GM18951 (cell line): ENCODE data around the gene DNAI2.

Source experiments
- POLR2A ChIP-seq: IDR thresholded peaks from 4 replicates; pipeline ENCODE4 v1.6.1; 2011; ENCODE audit warnings: mild to moderate bottlenecking; ENCODE audit not compliant: insufficient read length, insufficient read depth; ENCODE audit errors: extremely low read depth
- in situ Hi-C: fragments of 300-500 bp; cut with MboI; formaldehyde crosslinking; loops from one replicate; pipeline ENCODE4 v1.12.0; 2022; ENCODE audit warnings: low sequenced_read_pairs, mixed read lengths, inconsistent platforms; ENCODE audit not compliant: unreplicated experiment

Gene DNAI2

GRCh38 chr17:74325743-74326379, 51.8 kb downstream of the DNAI2 start, which contains the start of gene KIF19:
Gene KIF19 (plus strand): TSS chr17:74326226. CDS start chr17:74326350, 124 bp downstream.
- in situ Hi-C loops, result no loop called here
- TF ChIP-seq POLR2A, result no peak

GRCh38 chr17:74326506-74326905, 52.5 kb downstream of the DNAI2 start:
- in situ Hi-C loops, result no loop called here
- TF ChIP-seq POLR2A, result no peak

- in situ Hi-C loops, result no loop called here
Measured at GRCh38 chr17:74328487-74328886, 54.5 kb downstream of the DNAI2 start.

GRCh38 chr17:74329378-74329777, 55.3 kb downstream of the DNAI2 start:
- TF ChIP-seq POLR2A, result no peak
- in situ Hi-C loops, result no loop called here

More at GRCh38 chr17:74328487-74328886, 54.5 kb downstream of the DNAI2 start:
- TF ChIP-seq POLR2A, result no peak

GRCh38 chr17:74330446-74330845, 56.4 kb downstream of the DNAI2 start:
- in situ Hi-C loops, result no loop called here

GRCh38 chr17:74332017-74332650, 58.1 kb downstream of the DNAI2 start:
- in situ Hi-C loops, result no loop called here
- TF ChIP-seq POLR2A, result no peak

More at GRCh38 chr17:74330446-74330845, 56.4 kb downstream of the DNAI2 start:
- TF ChIP-seq POLR2A, result no peak

GRCh38 chr17:74332763-74333283, 58.8 kb downstream of the DNAI2 start:
- in situ Hi-C loops, result no loop called here
- TF ChIP-seq POLR2A, result no peak

- no peak for TF ChIP-seq POLR2A
- in situ Hi-C loops, result no loop called here
Measured at GRCh38 chr17:74334393-74335039, 60.5 kb downstream of the DNAI2 start.

- in situ Hi-C loops, result no loop called here
- no peak for TF ChIP-seq POLR2A
Measured at GRCh38 chr17:74335529-74336062, 61.6 kb downstream of the DNAI2 start.

GRCh38 chr17:74336307-74336706, 62.3 kb downstream of the DNAI2 start:
- TF ChIP-seq POLR2A, result no peak
- in situ Hi-C loops, result no loop called here

- in situ Hi-C loops, result no loop called here
- TF ChIP-seq POLR2A, result no peak
Measured at GRCh38 chr17:74337834-74338500, 63.9 kb downstream of the DNAI2 start.

- in situ Hi-C loops, result no loop called here
- TF ChIP-seq POLR2A, result no peak
Measured at GRCh38 chr17:74339537-74340195, 65.6 kb downstream of the DNAI2 start.
